Activated T-cell treated with anti-CD3 and anti-CD28 coated beads for 48 hours (primary cell): ENCODE data around the gene PXK.
"Not testable (repeated sequence)": the region's sequence is repeated elsewhere in the genome, so short reads cannot be mapped to it uniquely, and the experiment has no call there.

Experiments used
- DNase-seq: peaks from one replicate; pipeline ENCODE4 v3.0.0-alpha.2; 2020; ENCODE audit warnings: low read depth

PXK gene

DNA sequence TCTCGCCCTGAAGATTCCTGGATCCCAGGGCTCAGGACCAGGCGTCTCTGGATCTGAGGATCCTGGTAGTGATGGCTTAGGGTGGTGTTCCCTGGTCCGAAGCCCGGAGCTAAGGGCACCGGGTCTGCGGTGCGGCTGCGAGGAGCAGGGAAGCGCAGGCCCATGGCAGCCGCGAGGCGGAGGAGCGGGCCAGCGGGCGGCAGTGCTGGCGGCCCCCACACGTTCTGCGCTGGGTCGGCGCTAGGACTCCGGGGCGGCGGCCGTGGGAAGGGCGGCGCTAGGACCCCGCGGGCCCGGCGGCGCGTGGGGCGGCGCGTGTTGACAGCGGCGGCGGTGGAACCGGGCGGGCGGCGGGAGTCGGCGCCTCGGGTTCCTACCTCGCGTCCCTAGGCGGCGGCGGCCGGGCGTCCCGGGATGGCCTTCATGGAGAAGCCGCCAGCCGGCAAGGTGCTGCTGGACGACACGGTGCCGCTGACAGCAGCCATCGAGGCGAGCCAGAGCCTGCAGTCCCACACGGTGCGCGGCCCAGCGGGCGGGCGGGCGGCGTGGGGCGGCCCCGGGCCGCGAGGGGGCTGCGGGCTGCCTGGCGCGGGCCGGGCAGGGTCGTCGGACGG, at the start of gene PXK:
Gene PXK, plus strand, starts transcription at position 318 of the 614 bp plus-strand sequence. Its CDS starts 97 bp downstream, at position 415.
- DNase-seq = peak; percentile 82

DNA sequence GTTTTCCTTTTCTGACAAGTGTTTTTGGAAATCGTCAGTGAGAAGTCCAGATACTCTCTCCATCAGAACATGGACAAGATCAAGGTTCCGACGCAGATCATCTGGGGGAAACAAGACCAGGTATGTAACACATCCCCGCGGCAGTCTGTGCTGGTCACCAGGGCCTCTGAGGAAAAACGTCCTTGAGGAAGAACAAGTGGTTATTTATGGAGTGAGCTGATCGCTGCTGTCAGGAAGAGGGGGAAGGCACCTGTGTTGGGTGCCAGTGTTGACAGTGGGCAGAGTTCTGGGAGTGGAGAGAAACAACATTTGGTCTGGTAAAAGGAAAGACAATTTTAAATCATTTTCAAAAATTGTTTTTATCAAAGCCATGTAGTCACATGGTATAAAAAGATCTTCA, 47.4 kb upstream of the PXK start:
- DNase-seq = no peak

DNA sequence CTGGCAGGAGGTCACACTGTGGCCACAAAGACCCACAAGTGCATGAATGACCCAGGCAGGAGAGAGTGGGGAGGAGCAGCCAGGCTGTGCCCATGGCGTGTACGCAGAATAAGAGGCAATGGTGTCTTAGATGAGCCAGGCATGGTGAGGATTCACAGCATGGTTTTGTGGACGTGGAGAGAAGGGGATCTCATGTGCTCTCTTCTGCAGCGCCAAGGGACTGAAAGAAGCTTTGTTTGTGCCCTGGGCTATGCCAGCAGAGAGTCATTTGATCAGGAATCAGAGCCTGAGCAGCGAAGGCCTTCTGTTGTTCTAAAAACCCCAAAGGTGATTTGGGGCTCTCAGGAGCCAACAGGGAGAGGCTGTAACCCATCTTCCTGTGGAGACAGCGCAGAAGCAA, 45.3 kb upstream of the PXK start:
- DNase-seq = no peak

DNA sequence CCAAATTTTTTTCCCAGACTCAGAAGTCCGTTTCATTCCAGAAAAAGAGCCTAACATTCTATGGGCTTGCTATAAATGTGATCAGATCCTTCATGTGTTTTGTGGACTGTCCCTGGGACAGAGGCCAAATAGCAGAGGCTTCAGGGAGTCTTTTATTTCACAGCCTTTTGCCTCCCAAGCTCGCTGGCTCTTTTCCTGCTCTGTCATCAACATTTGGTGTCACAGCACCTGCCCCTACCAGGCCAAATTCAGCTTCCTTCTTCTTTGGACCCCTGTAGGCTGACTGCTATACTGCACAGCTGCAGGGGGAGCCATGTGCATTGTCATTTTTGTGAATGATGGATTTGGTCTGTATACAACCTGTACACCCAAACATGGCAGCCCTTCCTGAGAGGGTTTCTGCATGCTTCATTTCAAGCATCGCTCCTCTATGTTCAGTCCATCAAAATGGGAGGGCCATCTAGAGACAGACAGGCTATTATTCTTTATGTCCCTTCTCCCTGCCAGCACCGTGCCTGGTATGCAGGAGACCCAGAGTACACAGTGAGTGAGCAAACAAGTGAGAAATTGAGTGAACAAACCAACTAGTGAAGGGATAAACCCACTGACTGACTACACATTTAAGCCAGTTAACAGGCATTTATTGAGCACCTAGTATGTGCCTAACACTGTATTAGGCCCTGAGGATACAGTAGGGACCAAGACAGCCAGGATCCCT, 44.5 kb upstream of the PXK start:
- no peak for DNase-seq

DNA sequence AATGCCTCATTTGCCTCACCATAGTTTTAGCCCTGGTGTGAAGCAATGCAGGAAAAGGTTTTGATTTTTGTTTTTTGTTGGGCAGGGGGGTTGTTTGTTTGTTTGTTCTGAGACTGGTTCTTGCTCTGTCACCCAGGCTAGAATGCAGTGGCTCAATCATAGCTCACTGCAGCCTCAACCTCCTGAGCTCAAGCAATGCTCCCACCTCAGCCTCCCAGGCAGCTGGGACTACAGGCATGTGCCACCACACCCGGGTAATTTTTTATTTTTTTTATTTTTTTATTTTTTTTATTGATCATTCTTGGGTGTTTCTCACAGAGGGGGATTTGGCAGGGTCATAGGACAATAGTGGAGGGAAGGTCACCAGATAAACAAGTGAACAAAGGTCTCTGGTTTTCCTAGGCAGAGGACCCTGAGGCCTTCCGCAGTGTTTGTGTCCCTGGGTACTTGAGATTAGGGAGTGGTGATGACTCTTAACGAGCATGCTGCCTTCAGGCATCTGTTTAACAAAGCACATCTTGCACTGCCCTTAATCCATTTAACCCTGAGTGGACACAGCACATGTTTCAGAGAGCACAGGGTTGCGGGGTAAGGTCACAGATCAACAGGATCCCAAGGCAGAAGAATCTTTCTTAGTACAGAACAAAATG, 43.6 kb upstream of the PXK start:
- DNase-seq = not testable (repeated sequence)

DNA sequence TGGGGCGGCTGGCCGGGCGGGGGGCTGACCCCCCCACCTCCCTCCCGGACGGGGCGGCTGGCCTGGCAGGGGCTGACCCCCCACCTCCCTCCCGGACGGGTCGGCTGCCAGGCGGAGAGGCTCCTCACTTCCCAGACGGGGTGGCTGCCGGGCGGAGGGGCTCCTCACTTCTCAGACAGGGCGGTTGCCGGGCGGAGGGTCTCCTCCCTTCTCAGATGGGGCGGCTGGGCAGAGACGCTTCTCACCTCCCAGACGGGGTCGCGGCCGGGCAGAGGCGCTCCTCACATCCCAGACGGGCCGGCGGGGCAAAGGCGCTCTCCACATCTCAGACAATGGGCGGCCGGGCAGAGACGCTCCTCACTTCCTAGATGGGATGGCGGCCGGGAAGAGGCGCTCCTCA, 42.2 kb upstream of the PXK start:
- not testable (repeated sequence) for DNase-seq

DNA sequence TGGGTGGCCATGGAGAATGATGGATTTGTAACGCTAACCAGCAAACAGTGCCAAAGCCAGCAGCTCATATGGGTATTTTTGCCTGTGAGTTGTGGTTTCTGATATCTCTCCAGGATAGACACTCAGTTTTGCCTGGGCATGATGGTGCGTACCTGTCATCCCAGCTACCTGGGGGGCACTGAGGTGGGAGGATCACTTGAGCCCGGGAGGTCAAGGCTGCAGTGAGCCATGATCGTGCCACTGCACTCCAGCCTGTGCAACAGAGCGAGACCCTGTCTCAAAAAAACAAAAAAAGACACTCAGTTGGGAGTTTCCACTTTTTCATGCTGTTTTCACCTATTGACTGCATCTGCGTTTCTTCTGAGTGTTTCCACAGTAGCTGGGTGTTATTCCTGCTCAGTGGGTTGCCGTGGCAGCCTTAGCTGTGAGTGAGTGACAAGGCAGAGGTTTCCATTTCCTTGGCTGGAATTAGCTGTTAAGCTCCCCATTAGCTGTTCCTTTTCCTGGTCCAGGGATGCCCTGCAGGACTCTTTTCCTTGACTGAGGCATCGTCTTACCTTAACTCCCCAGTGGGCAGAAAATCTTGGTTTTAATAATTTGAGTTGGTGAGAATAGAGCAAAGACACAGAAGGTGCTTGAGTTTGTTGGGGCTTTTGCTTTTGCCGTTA, 40.9 kb upstream of the PXK start:
- DNase-seq = no peak

DNA sequence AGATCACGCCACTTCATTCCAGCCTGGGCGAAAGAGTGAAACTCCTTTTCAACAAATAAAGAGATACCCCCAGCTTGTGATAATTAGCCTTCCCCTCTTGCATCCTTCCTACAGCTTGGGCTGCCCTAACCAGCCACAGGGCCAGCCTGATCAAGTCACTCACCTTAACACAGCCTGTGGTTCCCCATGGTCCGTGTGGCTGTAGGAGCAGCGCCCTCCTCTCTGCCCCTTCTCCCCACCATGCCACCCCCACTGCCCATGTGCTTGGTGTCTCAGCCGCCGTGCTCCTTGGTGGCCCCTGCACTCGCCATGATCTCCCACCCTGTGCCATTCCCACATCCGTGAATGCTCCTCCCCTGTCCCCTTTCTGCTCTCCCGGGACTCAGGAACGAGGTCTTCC, 39.8 kb upstream of the PXK start:
- no peak for DNase-seq

DNA sequence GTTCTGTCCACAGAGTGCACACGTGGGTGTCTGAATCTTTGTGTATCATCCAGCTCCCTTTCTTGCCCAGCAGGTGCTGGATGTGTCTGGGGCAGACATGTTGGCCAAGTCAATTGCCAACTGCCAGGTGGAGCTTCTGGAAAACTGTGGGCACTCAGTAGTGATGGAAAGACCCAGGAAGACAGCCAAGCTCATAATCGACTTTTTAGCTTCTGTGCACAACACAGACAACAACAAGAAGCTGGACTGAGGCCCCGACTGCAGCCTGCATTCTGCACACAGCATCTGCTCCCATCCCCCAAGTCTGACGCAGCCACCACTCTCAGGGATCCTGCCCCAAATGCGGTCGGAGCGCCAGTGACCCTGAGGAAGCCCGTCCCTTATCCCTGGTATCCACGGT, 39.2 kb upstream of the PXK start:
- no peak for DNase-seq

DNA sequence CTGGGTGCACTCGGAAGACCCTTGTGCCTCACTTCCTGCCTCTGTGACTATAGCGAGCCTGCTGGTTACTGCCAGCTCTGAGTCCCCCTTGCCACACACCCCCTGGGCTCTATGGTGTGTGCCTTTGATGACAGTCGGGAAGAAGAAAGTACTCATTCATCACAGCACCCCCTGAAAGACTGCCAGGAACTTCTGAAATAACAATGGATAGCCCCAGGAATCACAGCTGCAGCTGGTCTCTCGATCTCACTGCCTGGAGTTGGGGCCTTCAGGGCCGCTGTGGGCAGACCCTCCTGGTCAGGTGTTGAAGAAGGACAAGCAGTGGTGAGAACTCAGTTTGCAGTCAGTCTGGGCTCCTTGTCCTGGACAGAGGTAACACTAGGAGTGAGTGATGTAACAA, 36.4 kb upstream of the PXK start:
- DNase-seq = no peak

DNA sequence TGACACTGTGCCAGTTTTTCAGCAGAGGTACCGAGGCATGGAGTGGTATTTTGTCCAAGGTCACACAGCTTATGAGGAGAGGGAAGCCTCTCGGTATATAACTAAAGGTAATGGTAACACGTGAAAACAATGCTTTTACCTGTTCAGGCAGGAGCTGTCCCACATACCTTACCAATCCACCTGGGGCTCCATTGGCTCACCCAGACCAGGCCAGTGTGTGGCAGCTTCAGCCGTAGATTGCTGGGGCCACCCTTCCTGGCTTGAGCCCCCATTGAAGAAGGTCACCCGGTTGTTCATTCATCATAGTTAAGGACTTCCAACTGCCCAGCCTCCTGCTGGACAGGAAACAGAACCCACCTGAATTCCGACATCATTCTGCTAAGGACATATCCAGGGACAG, 35.8 kb upstream of the PXK start:
- DNase-seq = no peak

DNA sequence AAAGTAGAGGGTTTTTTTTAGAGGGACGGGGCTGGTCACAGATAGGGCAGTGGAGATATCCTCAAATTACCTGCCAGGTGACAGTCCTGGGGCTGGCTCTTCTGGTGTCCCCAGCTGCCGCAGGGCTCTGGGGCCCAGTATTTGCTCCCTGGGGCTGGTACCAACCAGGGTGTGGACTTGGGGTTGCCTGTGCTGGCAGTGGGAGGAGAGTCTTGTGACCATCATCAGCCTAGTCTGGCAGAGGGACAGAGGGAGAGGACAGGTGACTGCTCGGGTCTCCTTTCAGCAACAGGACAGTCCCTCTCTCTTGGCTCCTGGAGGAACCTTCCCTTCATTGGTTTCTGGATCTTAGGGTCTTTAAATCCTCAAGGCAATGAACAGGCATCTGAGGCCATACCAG, 34.5 kb upstream of the PXK start:
- DNase-seq = no peak

DNA sequence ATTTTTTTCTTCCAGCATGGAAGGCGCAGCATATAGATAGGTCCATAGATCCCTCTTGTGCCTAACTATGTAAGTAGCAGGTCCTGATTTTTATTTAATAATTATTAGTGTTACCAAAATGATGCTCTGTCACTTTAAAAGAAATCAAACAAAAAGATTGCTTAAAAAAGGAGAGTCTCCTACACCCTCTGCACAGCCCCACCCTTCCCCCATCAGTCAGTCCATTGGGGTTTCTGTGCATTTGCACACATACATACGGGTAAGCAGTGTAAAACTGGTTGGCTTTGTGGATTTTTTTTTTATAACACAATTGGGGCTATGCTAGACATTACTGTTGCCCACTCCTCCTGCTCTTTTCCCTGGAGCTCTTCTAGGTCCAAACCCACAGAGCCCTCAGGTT, 33.6 kb upstream of the PXK start:
- DNase-seq = no peak

DNA sequence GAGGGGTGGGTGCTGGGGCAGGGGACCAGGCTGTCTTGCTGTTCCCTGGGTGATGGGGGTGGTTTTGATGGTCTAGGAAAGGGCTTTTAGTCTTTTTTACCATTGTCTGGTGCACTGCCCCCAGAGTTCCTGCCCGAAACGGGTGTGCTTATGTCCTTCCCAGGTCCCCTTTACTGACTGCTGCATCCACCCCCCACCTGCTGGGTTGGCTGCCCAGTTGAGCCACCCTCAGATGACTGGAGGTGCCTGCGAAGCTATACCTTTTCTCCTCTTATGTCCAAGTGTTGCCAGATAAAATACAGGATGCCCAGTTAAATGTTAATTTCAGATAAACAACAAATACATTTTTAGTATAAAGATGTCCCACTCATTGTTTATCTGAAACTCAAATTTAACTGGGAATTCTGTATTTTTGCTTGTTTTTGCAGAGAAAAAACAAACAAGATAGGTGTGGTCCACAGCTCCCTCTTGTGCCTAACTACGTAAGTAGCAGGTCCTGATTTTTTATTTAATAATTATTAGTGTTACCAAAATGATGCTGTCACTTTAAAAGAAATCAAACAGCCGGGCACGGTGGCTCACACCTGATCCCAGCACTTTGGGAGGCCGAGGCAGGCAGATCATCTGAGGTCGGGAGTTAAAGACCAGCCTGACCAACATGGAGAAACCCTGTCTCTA, 32.7 kb upstream of the PXK start:
- no peak for DNase-seq

DNA sequence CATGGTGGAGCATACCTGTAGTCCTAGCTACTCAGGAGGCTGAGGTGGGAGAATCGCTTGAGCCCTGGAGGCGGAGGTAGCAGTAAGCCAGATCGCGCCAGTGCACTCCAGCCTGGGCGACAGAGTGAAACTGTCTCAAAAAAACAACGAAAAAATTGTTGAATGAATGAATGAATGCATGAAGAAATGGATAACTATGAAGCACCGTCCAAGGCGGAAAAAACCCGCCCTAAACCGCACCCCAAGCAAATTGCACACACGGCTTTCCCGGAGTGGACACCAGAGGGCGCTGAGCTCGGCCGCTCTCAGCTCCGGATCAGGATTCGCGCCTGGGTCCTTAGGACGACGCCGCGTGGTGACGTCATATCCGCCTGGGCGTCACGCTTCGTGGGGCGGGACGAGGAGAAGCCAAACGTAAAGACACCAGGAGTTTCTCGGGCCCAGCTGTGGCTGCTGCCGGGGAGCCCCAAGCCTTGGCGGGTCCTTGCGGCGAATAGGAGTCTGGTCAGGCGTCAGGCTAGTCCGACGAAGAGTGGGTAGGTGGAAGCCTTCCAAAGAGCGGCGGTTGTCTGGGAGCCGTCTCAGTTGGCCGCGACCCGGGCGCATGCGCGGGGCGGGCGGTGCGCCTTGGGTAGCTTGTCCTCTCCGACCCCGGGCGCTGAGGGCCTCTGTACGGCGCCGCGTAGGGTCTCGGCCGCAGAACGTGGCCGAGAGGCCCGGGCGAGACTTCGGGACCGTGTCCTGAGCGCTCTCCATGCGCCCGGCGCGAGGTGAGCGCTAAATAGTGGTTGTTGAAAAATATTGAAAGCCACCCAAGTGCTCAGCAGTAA, 26.6 kb upstream of the PXK start, which contains the start of the genes HTD2 and RPP14:
Gene HTD2, plus strand, starts transcription at position 639 of the 830 bp plus-strand sequence. CDS start 11,094 bp downstream, outside the sequence.
Gene RPP14, plus strand, starts transcription at position 364 of the 830 bp plus-strand sequence. CDS start 4,085 bp downstream, outside the sequence.
- peak; percentile 97 for DNase-seq

DNA sequence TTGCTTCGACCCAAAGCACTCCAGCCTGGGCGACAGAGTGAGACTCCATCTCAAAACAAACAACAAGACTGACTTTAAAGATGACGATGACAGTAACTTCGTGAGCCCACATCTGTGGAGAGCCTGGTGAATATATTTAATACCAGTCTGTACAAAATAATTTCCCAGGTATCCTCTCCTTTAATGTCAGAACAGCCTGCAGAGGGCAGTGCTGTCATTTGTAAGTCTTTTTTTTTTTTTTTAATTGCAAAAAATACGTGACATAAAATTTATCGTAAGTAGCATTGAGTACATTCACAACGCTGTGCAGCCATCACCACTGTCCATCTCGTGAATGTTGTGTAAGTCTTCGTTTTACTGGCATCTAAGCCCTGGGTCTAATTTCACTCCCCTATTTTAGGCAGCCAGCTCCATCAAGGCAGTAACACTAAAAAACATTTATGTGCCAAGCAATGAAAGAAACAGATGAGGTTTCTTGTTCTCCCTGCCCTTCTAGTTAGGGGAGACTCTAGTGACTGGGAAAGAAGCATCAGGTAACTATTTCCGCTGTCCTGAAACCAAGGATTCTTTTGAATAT, 25.0 kb upstream of the PXK start:
- no peak for DNase-seq

DNA sequence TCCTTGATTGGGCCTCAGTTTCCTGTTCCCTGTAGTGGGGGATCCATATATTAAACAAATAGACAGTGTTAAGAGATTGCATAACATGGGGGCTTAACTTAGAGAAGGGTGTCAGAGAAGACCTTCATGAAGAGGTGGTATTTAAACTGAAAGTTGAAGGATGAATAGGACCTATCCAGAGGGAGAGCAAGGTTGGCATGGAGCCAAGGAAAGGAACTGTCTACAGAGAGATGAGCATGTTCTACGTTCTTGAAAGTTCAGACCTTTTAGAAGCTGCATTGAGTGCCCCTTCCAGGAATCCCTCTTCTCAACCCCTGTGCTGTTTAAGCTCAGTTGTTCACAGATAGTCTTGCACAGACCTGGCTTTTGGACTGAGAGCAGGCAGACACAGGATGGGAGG, 24.0 kb upstream of the PXK start:
- DNase-seq = no peak

DNA sequence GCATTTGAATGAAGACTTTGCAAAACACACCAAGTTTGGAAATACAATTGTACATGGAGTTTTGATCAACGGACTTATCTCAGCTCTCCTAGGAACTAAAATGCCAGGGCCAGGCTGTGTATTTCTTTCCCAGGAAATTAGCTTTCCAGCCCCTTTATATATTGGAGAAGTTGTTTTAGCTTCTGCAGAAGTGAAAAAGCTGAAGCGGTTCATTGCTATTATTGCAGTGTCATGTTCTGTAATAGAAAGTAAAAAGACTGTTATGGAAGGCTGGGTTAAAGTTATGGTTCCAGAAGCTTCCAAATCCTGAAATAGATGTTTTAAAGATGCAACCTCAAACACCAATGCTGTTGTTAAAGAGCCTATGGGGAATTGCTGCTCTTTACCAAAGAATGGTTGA, 14.9 kb upstream of the PXK start:
- DNase-seq = no peak

DNA sequence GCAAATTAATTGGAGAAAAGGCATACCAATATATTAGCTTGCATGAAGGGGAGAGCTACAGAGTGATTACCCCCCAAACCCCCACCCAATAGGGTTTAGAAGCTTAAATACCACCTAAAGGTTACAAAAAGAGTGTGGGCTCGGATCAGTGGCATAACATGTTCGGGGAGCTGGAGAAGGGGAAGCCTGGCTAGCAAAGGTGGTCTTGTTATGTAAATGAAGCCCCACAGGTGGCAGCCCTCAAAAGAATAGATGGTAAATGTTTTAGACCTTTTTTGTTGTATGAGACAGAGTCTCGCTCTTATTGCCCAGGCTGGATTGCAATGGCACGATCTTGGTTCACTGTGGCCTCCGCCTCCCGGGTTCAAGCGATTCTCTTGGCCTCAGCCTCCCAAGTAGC, 10.9 kb upstream of the PXK start:
- no peak for DNase-seq

DNA sequence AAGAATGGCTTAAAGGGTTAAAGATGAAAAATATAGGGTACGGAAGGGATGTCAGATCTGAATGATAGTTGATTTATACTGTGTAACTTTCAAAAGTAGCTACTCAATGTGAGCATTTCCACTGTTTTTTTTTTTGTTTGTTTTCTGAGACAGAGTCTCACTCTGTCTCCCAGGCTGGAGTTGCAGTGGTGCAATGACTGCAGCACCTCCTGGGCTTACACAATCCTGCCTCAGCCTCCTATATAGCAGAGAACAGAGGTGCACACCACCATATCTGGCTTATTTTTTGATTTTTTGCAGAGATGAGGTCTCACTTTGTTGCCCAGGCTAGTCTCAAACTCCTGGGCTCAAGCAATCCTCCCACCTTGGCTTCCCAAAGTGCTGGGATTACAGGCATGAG, 9.9 kb upstream of the PXK start:
- no peak for DNase-seq
